ENCODE results near the gene ENC1.

The ENC1 gene

DNA sequence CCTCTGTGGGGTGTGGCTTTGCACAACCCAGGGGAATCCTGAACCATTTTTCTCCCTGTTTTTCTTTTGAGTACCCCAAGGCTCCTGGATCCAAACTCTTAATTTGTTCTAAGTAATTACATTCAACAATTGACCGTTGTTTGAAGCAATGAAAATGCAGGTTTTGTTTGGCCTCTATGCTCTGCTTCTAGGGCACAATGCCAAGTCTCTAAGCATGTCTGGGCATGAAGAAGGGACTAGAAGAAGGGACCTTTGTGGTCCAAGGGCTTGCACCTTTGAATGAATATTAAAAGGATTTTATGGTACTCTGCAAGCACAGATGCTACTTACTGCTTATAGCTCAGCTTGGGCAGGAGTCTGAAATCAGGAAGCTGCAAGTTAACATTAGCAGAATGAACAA lies 6.6 kb upstream of the ENC1 start:
- no peak for DNase-seq (ENCODE audit: low spot score)
- Histone ChIP-seq H4K91ac (ENCODE audit: low read depth, low read length, poor library complexity) (no peak overlapping the region), H4K8ac (ENCODE audit: low read depth, low read length) (no peak overlapping the region), H3K4ac (ENCODE audit: low read length) (no peak overlapping the region), H3K4me3 (ENCODE audit: low read length in 2 of 2) (no peak overlapping the region), H3K27ac (replicated peaks; ENCODE audit: low read length) (no peak overlapping the region), H3K4me2 (ENCODE audit: insufficient read depth, low read length, poor library complexity, severe bottlenecking) (no peak overlapping the region), H3K79me1 (ENCODE audit: low read depth, low read length) (no peaks in the 10 kb centered on the region), H2BK5ac (ENCODE audit: low read length) (no peak overlapping the region), H3K4me1 (ENCODE audit: control insufficient read depth in 2 of 2, insufficient read depth in 1 of 2, low read depth in 1 of 2, low read length in 2 of 2) (peaks cover 4 to 13% of the 10 kb centered on the region in 2 donors), H2BK15ac (ENCODE audit: low read length) (no peak overlapping the region), H3K23ac (ENCODE audit: low read depth, low read length, poor library complexity) (no peak overlapping the region), H2AK5ac (ENCODE audit: low read depth, low read length) (no peak overlapping the region), H2BK12ac (ENCODE audit: low read length) (no peak overlapping the region), H3K27me3 (ENCODE audit: control insufficient read depth in 3 of 3, insufficient read depth in 3 of 3, low read depth in 1 of 3, low read length in 3 of 3) (no peaks in the 10 kb centered on the region), H3K9ac (ENCODE audit: low read depth, low read length, poor library complexity) (no peak overlapping the region), H3K36me3 (replicated peaks in 1 of 2; ENCODE audit: control insufficient read depth in 2 of 2, insufficient read depth in 2 of 2, low read length in 2 of 2) (no peaks in the 10 kb centered on the region), H3K14ac (ENCODE audit: low read length) (no peak overlapping the region), H3K9me3 (replicated peaks in 1 of 2; ENCODE audit: control insufficient read depth in 2 of 2, insufficient read depth in 1 of 2, low read depth in 1 of 2, low read length in 2 of 2) (no peaks in the 10 kb centered on the region), H2BK120ac (ENCODE audit: low read depth, low read length) (no peak overlapping the region), H3K18ac (ENCODE audit: low read length) (no peak overlapping the region), H2AFZ (ENCODE audit: low read length) (peak overlapping the region; percentile 53)
- WGBS, 2 donors (ENCODE audit: extremely low coverage in 2 of 2, insufficient read length in 2 of 2, insufficient replicate concordance in 1 of 2) = no CpG with 5 or more reads among the region's 1 CpG

DNA sequence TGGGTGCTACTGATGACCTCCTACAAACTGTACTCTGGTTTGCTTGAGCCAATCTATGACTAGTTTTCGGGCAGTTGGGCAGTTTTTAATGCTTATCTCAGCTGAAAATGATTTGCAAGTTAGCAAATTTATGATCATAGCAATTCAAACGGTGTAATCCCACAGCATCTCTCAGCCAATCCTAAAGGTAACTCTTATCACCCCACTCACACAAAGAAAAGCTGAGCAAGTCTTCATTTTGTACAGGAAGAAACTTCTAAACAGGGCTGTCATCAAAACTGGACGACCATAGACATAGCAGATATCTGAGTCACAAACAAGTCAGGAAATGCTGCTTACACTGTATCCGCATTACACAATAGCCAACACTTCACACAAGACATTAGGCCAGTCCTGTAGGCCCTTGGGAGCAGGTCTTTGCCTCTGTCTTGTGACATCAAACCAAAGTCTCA lies 2.6 kb upstream of the ENC1 start:
- Histone ChIP-seq H2AK5ac (ENCODE audit: low read depth, low read length) (no peak overlapping the region), H4K91ac (ENCODE audit: low read depth, low read length, poor library complexity) (no peak overlapping the region), H3K36me3 (replicated peaks in 1 of 2; ENCODE audit: control insufficient read depth in 2 of 2, insufficient read depth in 2 of 2, low read length in 2 of 2) (no peaks in the 10 kb centered on the region), H3K23ac (ENCODE audit: low read depth, low read length, poor library complexity) (no peak overlapping the region), H3K18ac (ENCODE audit: low read length) (no peak overlapping the region), H3K4ac (ENCODE audit: low read length) (no peak overlapping the region), H3K9ac (ENCODE audit: low read depth, low read length, poor library complexity) (no peak overlapping the region), H2BK12ac (ENCODE audit: low read length) (no peak overlapping the region), H3K27me3 (ENCODE audit: control insufficient read depth in 3 of 3, insufficient read depth in 3 of 3, low read depth in 1 of 3, low read length in 3 of 3) (no peaks in the 10 kb centered on the region), H2BK15ac (ENCODE audit: low read length) (no peak overlapping the region), H2BK5ac (ENCODE audit: low read length) (no peak overlapping the region), H2BK120ac (ENCODE audit: low read depth, low read length) (no peak overlapping the region), H3K4me1 (ENCODE audit: control insufficient read depth in 2 of 2, insufficient read depth in 1 of 2, low read depth in 1 of 2, low read length in 2 of 2) (peaks cover 4 to 12% of the 10 kb centered on the region in 2 donors), H3K4me3 (ENCODE audit: low read length in 2 of 2) (no peak overlapping the region), H3K27ac (replicated peaks; ENCODE audit: low read length) (no peak overlapping the region), H3K14ac (ENCODE audit: low read length) (no peak overlapping the region), H2AFZ (ENCODE audit: low read length) (no peak overlapping the region), H3K9me3 (replicated peaks in 1 of 2; ENCODE audit: control insufficient read depth in 2 of 2, insufficient read depth in 1 of 2, low read depth in 1 of 2, low read length in 2 of 2) (no peaks in the 10 kb centered on the region), H3K4me2 (ENCODE audit: insufficient read depth, low read length, poor library complexity, severe bottlenecking) (no peak overlapping the region), H4K8ac (ENCODE audit: low read depth, low read length) (no peak overlapping the region), H3K79me1 (ENCODE audit: low read depth, low read length) (no peaks in the 10 kb centered on the region)
- DNase-seq (ENCODE audit: low spot score) = no peak
- WGBS, 2 donors (ENCODE audit: extremely low coverage in 2 of 2, insufficient read length in 2 of 2, insufficient replicate concordance in 1 of 2) = no CpG with 5 or more reads among the region's 4 CpGs

GRCh38 chr5:74642543-74642863 lies 2.0 kb upstream of the ENC1 start:
- no peak for DNase-seq (ENCODE audit: low spot score)
- H2BK15ac ChIP-seq (ENCODE audit: low read length) = no peak overlapping the region
- H3K79me1 ChIP-seq (ENCODE audit: low read depth, low read length) = no peaks in the 10 kb centered on the region
- H4K91ac ChIP-seq (ENCODE audit: low read depth, low read length, poor library complexity) = no peak overlapping the region
- H3K27ac ChIP-seq (replicated peaks; ENCODE audit: low read length) = no peak overlapping the region
- WGBS, 2 donors (ENCODE audit: extremely low coverage in 2 of 2, insufficient read length in 2 of 2, insufficient replicate concordance in 1 of 2) = no CpG with 5 or more reads among the region's 6 CpGs
- H3K4ac ChIP-seq (ENCODE audit: low read length) = no peak overlapping the region
- H4K8ac ChIP-seq (ENCODE audit: low read depth, low read length) = no peak overlapping the region
- H3K14ac ChIP-seq (ENCODE audit: low read length) = no peak overlapping the region
- H2BK5ac ChIP-seq (ENCODE audit: low read length) = no peak overlapping the region
- H3K36me3 ChIP-seq (replicated peaks in 1 of 2; ENCODE audit: control insufficient read depth in 2 of 2, insufficient read depth in 2 of 2, low read length in 2 of 2) = peaks cover 0 to 2% of the 10 kb centered on the region in 2 donors
- no peaks in the 10 kb centered on the region for H3K27me3 ChIP-seq (ENCODE audit: control insufficient read depth in 3 of 3, insufficient read depth in 3 of 3, low read depth in 1 of 3, low read length in 3 of 3)
- no peaks in the 10 kb centered on the region for H3K9me3 ChIP-seq (replicated peaks in 1 of 2; ENCODE audit: control insufficient read depth in 2 of 2, insufficient read depth in 1 of 2, low read depth in 1 of 2, low read length in 2 of 2)
- H2AK5ac ChIP-seq (ENCODE audit: low read depth, low read length) = no peak overlapping the region
- no peak overlapping the region for H3K4me3 ChIP-seq (ENCODE audit: low read length in 2 of 2)
- no peak overlapping the region for H3K9ac ChIP-seq (ENCODE audit: low read depth, low read length, poor library complexity)
- H3K4me1 ChIP-seq (ENCODE audit: control insufficient read depth in 2 of 2, insufficient read depth in 1 of 2, low read depth in 1 of 2, low read length in 2 of 2) = peaks cover 5 to 17% of the 10 kb centered on the region in 2 donors
- no peak overlapping the region for H2BK12ac ChIP-seq (ENCODE audit: low read length)
- no peak overlapping the region for H3K18ac ChIP-seq (ENCODE audit: low read length)
- H2BK120ac ChIP-seq (ENCODE audit: low read depth, low read length) = no peak overlapping the region
- H2AFZ ChIP-seq (ENCODE audit: low read length) = peak overlapping the region; percentile 84
- no peak overlapping the region for H3K4me2 ChIP-seq (ENCODE audit: insufficient read depth, low read length, poor library complexity, severe bottlenecking)
- H3K23ac ChIP-seq (ENCODE audit: low read depth, low read length, poor library complexity) = no peak overlapping the region

DNA sequence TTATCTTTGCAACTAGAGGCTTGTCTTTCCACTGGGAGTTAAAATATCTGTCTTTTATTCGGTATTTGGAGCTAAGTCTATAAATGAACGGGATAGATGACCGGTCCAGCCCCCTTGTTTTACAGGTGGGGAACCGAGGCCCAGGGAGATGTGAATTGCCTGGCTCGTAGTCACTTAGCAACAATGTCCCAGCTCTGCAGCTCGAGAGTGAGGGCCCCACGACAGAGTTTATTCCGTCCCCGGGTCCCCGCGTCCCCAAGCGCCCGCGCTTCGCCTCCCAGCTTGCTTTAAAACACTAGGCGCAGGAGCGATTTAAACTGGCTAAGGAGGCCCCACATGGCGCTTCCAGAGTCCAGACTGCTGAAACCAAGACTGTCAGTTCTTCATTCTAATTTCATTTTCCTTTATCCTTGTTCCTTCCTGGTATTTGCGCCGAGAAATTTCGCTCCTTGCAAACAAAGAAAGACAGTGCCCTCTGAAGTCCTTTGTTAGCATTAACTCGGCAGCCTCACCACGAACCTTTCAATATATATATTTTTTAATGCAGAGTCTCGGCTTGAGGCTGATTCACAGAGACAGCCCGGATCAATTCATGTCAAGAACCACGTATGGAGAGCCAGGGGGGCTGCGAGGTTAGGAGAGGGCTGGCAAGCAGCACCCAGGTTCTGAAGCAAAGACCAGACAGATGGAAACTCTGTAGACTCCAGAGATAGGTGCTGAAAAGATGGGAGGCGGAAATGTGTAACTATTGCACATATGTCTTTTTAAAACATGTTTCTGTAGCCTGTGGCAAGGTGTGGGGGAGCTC lies 1.4 kb upstream of the ENC1 start:
- H3K36me3 ChIP-seq (replicated peaks in 1 of 2; ENCODE audit: control insufficient read depth in 2 of 2, insufficient read depth in 2 of 2, low read length in 2 of 2) = peaks cover 0 to 7% of the 10 kb centered on the region in 2 donors
- H3K23ac ChIP-seq (ENCODE audit: low read depth, low read length, poor library complexity) = no peak overlapping the region
- H4K8ac ChIP-seq (ENCODE audit: low read depth, low read length) = no peak overlapping the region
- H3K27ac ChIP-seq (replicated peaks; ENCODE audit: low read length) = peak overlapping the region; percentile 89
- no peaks in the 10 kb centered on the region for H3K27me3 ChIP-seq (ENCODE audit: control insufficient read depth in 3 of 3, insufficient read depth in 3 of 3, low read depth in 1 of 3, low read length in 3 of 3)
- no peaks in the 10 kb centered on the region for H3K79me1 ChIP-seq (ENCODE audit: low read depth, low read length)
- H3K4me1 ChIP-seq (ENCODE audit: control insufficient read depth in 2 of 2, insufficient read depth in 1 of 2, low read depth in 1 of 2, low read length in 2 of 2) = peaks cover 7 to 13% of the 10 kb centered on the region in 2 donors
- peak; percentile 44 for DNase-seq (ENCODE audit: low spot score)
- H2BK15ac ChIP-seq (ENCODE audit: low read length) = no peak overlapping the region
- peak overlapping the region; percentile 48 to 93 for H3K4me3 ChIP-seq (ENCODE audit: low read length in 2 of 2)
- H3K4ac ChIP-seq (ENCODE audit: low read length) = no peak overlapping the region
- peak overlapping the region; percentile 69 for H3K18ac ChIP-seq (ENCODE audit: low read length)
- H3K14ac ChIP-seq (ENCODE audit: low read length) = no peak overlapping the region
- H2BK5ac ChIP-seq (ENCODE audit: low read length) = no peak overlapping the region
- H3K4me2 ChIP-seq (ENCODE audit: insufficient read depth, low read length, poor library complexity, severe bottlenecking) = peak overlapping the region; percentile 74
- no peak overlapping the region for H2AK5ac ChIP-seq (ENCODE audit: low read depth, low read length)
- H2AFZ ChIP-seq (ENCODE audit: low read length) = peak overlapping the region; percentile 84
- H3K9ac ChIP-seq (ENCODE audit: low read depth, low read length, poor library complexity) = no peak overlapping the region
- no peak overlapping the region for H4K91ac ChIP-seq (ENCODE audit: low read depth, low read length, poor library complexity)
- no peaks in the 10 kb centered on the region for H3K9me3 ChIP-seq (replicated peaks in 1 of 2; ENCODE audit: control insufficient read depth in 2 of 2, insufficient read depth in 1 of 2, low read depth in 1 of 2, low read length in 2 of 2)
- H2BK120ac ChIP-seq (ENCODE audit: low read depth, low read length) = no peak overlapping the region
- WGBS, 2 donors (ENCODE audit: extremely low coverage in 2 of 2, insufficient read length in 2 of 2, insufficient replicate concordance in 1 of 2) = no CpG with 5 or more reads among the region's 28 CpGs
- no peak overlapping the region for H2BK12ac ChIP-seq (ENCODE audit: low read length)
